MCF 10A (cell line): ENCODE data around the gene SCYL2. TPM values are rescaled to one million over a fixed set of nuclear protein-coding genes. Genes with fewer than 3 reads are reported as not detected.

ENCODE experiments used
- BruUV-seq: library from RNA; stranded (reverse); fragments of 400-500 nt; replicated peaks from 2 replicates; lab custom pipeline; 2021; lab: Mats Ljungman, UMichigan
- CTCF ChIA-PET: fragments of 300-600 bp; sonication (Branson Sonifier 250); formaldehyde crosslinking; extraction: SDS; loops from one replicate; lab custom pipeline; 2021; ENCODE audit warnings: antibody characterized with exemption, inconsistent platforms; lab: Yijun Ruan, JAX
- POLR2A ChIA-PET: fragments of 300-600, 350-650 bp; sonication (Branson Sonifier 250); formaldehyde crosslinking; extraction: SDS; loops from one replicate; lab custom pipeline; 2020; ENCODE audit warnings: antibody characterized with exemption, inconsistent platforms; lab: Yijun Ruan, JAX
- DNase-seq: peaks from one replicate; pipeline ENCODE4 v3.0.0-alpha.2; 2018; ENCODE audit not compliant: unreplicated experiment
- H3K27ac Mint-ChIP-seq: one replicate; pipeline ENCODE4 v1.8.0; 2022; ENCODE audit warnings: mild to moderate bottlenecking, low read depth, mixed read lengths; ENCODE audit not compliant: unreplicated experiment
- H3K27me3 Mint-ChIP-seq: one replicate; pipeline ENCODE4 v1.8.0; 2022; ENCODE audit warnings: mixed read lengths; ENCODE audit not compliant: insufficient read depth, unreplicated experiment
- H3K36me3 Mint-ChIP-seq: one replicate; pipeline ENCODE4 v1.8.0; 2022; ENCODE audit warnings: mild to moderate bottlenecking, moderate library complexity, mixed read lengths; ENCODE audit not compliant: insufficient read depth, unreplicated experiment
- H3K4me1 Mint-ChIP-seq: one replicate; pipeline ENCODE4 v1.8.0; 2022; ENCODE audit warnings: mixed read lengths; ENCODE audit not compliant: insufficient read depth, unreplicated experiment
- H3K4me3 Mint-ChIP-seq: one replicate; pipeline ENCODE4 v1.8.0; 2022; ENCODE audit warnings: mild to moderate bottlenecking, moderate library complexity, mixed read lengths; ENCODE audit not compliant: unreplicated experiment
- H3K9me3 Mint-ChIP-seq: one replicate; pipeline ENCODE4 v1.8.0; 2022; ENCODE audit warnings: mixed read lengths; ENCODE audit not compliant: unreplicated experiment
- CTCF ChIP-seq: fragments of 200-600 bp; IDR thresholded peaks from one replicate; pipeline ENCODE4 v1.8.0; 2022; ENCODE audit warnings: antibody characterized with exemption, mild to moderate bottlenecking; ENCODE audit not compliant: unreplicated experiment
- intact Hi-C: fragments of 100-400 bp; cut with micrococcal nuclease; formaldehyde crosslinking; loops from 2 replicates; pipeline ENCODE4 v1.14.1; 2022
- total RNA-seq: library from RNA; stranded (reverse); gene quantifications from 2 replicates; pipeline ENCODE4 v1.2.3, GENCODE V29; 2022

SCYL2 gene
- total RNA-seq, 1 experiment from 2014 or later, result 52.8 TPM

- DNase-seq, result no peak
- TF ChIP-seq CTCF, result no peak
- CTCF ChIA-PET, result interaction anchor here (0.5 to 1.7 kb wide), 4 partner anchors 16 to 289 kb away, joined by 3 to 7 read pairs (median 4); no protein-coding TSS in a partner anchor
- H3K4me3 Mint-ChIP-seq, result peak overlapping the region; percentile 99
- no peaks in the 10 kb centered on the region for H3K27me3 Mint-ChIP-seq
- no peaks in the 10 kb centered on the region for H3K9me3 Mint-ChIP-seq
- BruUV-seq, result no TSS peak
- H3K4me1 Mint-ChIP-seq, result peaks cover 13% of the 10 kb centered on the region
- H3K27ac Mint-ChIP-seq, result peak overlapping the region; percentile 99
- intact Hi-C loops, result no loop called here
- no peaks in the 10 kb centered on the region for H3K36me3 Mint-ChIP-seq
- POLR2A ChIA-PET, result interaction anchor here (0.6 to 3.6 kb wide), 10 partner anchors 11 to 308 kb away, joined by 3 to 21 read pairs (median 8); partner anchors contain the start of gene ACTR6
Observed at GRCh38 chr12:100266585-100266834, 467 bp upstream of the SCYL2 start.

- H3K9me3 Mint-ChIP-seq, result no peaks in the 10 kb centered on the region
- peak overlapping the region; percentile 99 for H3K4me3 Mint-ChIP-seq
- DNase-seq, result peak; percentile 40
- TF ChIP-seq CTCF, result no peak
- no peaks in the 10 kb centered on the region for H3K27me3 Mint-ChIP-seq
- CTCF ChIA-PET, result interaction anchor here (0.5 to 1.7 kb wide), 3 partner anchors 33 to 356 kb away, joined by 3 to 7 read pairs (median 3); no protein-coding TSS in a partner anchor
- H3K27ac Mint-ChIP-seq, result peak overlapping the region; percentile 99
- no TSS peak for BruUV-seq
- intact Hi-C loops, result loop anchor here (1.0 kb wide), 1 partner anchor 309 kb away; no protein-coding TSS in a partner anchor
- POLR2A ChIA-PET, result interaction anchor here (0.9 to 3.6 kb wide), 15 partner anchors 11 to 1674 kb away, joined by 3 to 21 read pairs (median 5); partner anchors contain the start of genes ACTR6 and SLC25A3
- H3K4me1 Mint-ChIP-seq, result peaks cover 13% of the 10 kb centered on the region
- H3K36me3 Mint-ChIP-seq, result no peaks in the 10 kb centered on the region
Observed at GRCh38 chr12:100267603-100268281, 765 bp downstream of the SCYL2 start.

- peak overlapping the region; percentile 99 for H3K27ac Mint-ChIP-seq
- DNase-seq, result peak; percentile 8
- H3K9me3 Mint-ChIP-seq, result no peaks in the 10 kb centered on the region
- BruUV-seq, result no TSS peak
- TF ChIP-seq CTCF, result no peak
- peak overlapping the region; percentile 99 for H3K4me3 Mint-ChIP-seq
- H3K4me1 Mint-ChIP-seq, result peaks cover 22% of the 10 kb centered on the region
- H3K27me3 Mint-ChIP-seq, result no peaks in the 10 kb centered on the region
- no peaks in the 10 kb centered on the region for H3K36me3 Mint-ChIP-seq
- CTCF ChIA-PET, result interaction anchor here (0.6 to 1.0 kb wide), 3 partner anchors 10 to 140 kb away, joined by 3 read pairs; no protein-coding TSS in a partner anchor
- intact Hi-C loops, result no loop called here
- POLR2A ChIA-PET, result interaction anchor here (0.6 to 3.3 kb wide), 7 partner anchors 9 to 284 kb away, joined by 3 to 21 read pairs (median 10); partner anchors contain the start of genes ACTR6 and ANKS1B
Observed at GRCh38 chr12:100268835-100269564, 2.0 kb downstream of the SCYL2 start.

DNA sequence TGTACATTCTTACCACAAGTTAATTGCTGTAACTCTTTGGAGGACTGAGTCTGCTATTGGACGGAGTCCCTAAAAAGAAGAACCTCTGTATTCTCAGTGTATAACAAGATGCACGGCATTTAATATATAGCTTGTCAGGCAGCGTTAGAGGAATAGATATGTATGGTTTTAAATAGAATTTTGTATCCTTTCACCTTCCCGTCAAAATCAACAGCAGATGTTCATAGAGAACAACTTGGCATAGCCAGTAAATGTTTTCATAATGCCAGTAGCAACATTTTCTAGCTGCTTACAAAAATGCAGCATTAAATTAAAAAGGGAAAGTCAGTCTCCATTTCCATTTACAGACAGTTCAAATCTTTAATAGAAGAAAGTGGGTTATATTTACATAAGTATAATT lies 6.8 kb downstream of the SCYL2 start:
- Mint-ChIP-seq H3K4me1 (peaks cover 18% of the 10 kb centered on the region), H3K4me3 (no peak overlapping the region), H3K27ac (no peak overlapping the region), H3K27me3 (no peaks in the 10 kb centered on the region), H3K36me3 (no peaks in the 10 kb centered on the region), H3K9me3 (no peaks in the 10 kb centered on the region)
- intact Hi-C loops, result no loop called here
- ChIA-PET CTCF (interaction anchor here (0.6 kb wide), 1 partner anchor 87 kb away, joined by 3 read pairs; no protein-coding TSS in a partner anchor), POLR2A (no interaction called here)
- no peak for DNase-seq
- TF ChIP-seq CTCF, result no peak
- no TSS peak for BruUV-seq
